ENCODE data around the gene GGA1.

Gene GGA1

GRCh38 chr22:37608477-37609239, at the start of gene GGA1:
Gene GGA1 (plus strand): TSS chr22:37608834. CDS start chr22:37608861, 27 bp downstream.
- no peak for TF ChIP-seq CTCF (IDR thresholded peaks at IDR 0.05; ENCODE audit: extremely low read depth, missing control alignments)
- peak; percentile 98 for DNase-seq (ENCODE audit: low spot score)

- TF ChIP-seq CTCF (IDR thresholded peaks at IDR 0.05; ENCODE audit: extremely low read depth, missing control alignments), result no peak
- no peak for DNase-seq (ENCODE audit: low spot score)
Measured at GRCh38 chr22:37559521-37559900, 49.1 kb upstream of the GGA1 start.

GRCh38 chr22:37559901-37560607, 48.6 kb upstream of the GGA1 start, which contains the start of gene CDC42EP1:
Gene CDC42EP1 (plus strand): TSS chr22:37560480. CDS start chr22:37566350, 5,870 bp downstream.
- TF ChIP-seq CTCF (IDR thresholded peaks at IDR 0.05; ENCODE audit: extremely low read depth, missing control alignments), result no peak
- DNase-seq (ENCODE audit: low spot score), result peak; percentile 52

- TF ChIP-seq CTCF (IDR thresholded peaks at IDR 0.05; ENCODE audit: extremely low read depth, missing control alignments), result no peak
- no peak for DNase-seq (ENCODE audit: low spot score)
Measured at GRCh38 chr22:37560608-37561211, 47.9 kb upstream of the GGA1 start.

- peak; percentile 91 for DNase-seq (ENCODE audit: low spot score)
- TF ChIP-seq CTCF (IDR thresholded peaks at IDR 0.05; ENCODE audit: extremely low read depth, missing control alignments), result peak; percentile 47
Measured at GRCh38 chr22:37561212-37562048, 47.2 kb upstream of the GGA1 start.

- no peak for TF ChIP-seq CTCF (IDR thresholded peaks at IDR 0.05; ENCODE audit: extremely low read depth, missing control alignments)
- DNase-seq (ENCODE audit: low spot score), result no peak
Measured at GRCh38 chr22:37562049-37562875, 46.4 kb upstream of the GGA1 start.

Data from GM20000 (cell line).